GM21619 (cell line): ENCODE data around the gene IL36B.

Experiments used
- ATAC-seq: cut with Tn5 transposase; IDR thresholded peaks from one replicate; pipeline ENCODE4 v1.9.1; 2021; ENCODE audit not compliant: unreplicated experiment

Gene IL36B

DNA sequence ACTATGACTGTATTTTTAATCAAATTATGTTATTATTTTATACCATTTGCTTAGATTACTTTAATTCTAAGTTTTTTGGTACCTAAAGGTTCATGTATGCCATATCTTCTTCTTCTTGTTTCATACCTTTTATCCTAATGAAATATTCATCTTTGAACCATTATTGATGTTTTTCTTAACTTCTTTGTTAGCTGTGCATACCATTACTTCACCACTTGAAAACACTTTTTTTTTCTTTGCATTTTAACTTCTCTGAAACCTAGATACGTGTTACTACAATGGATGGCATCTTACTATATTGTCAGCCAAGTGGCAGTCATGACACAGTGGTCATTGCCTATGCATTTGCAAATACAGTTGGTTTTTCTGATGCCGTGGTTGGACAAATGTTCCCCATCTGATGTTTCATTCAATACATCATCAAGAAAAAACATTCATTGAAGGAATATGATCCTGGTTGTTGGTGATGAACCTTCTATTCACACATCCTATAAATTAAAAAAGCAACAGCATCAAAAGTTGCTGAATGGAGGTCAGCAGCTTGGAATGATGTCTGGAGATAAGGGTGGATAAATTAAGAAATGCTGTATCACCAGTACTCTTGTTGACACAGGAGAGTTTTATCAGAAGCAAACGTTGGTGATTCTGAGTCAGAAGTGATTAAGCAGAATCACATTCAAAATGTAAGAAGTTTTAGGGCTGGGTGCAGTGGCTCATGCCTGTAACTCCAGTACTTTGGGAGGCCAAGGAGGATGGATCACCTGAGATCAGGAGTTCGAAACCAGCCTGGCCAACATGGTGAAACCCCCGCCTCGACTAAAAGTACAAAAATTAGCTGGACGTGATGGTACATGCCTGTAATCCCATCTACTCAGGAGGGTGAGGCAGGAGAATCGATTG is 40.0 kb downstream of the IL36B start:
- ATAC-seq, result no peak

DNA sequence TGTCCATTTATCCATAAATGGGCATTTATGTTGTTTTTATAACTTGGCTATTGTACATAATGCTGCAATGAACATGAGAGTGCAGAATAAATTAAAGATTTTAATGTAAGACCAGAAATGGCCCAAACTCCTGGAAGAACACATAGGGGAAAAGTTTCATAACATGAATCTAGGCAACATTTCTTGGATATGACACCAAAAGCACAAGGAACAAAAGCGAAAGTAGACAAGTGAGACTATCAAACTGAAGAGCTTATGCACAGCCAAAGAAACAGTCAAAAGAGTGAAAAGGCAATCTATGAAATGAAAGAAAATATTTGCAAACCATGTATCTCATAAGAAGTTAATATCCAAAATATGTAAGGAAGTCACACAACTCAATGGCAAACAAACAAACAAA is 41.6 kb downstream of the IL36B start:
- ATAC-seq, result no peak

DNA sequence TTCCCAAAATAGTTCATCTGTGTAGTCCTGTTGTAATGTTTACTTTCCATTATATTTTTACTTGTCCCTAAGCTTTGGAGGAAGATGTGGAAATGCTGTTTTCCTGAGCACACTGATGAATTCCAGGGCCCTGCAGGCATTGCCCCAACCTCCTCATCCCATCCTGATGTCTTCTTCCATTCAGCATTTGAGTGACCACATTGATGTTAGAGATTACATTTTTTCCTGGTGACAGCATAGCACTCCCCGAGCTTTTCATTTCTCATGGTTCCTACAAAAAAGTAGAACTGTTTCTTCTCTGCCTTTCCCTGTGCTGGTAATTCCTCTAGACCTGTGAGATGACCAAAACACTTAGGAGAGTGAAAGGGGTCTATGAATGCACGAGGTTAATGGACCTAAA is 42.6 kb downstream of the IL36B start:
- no peak for ATAC-seq

DNA sequence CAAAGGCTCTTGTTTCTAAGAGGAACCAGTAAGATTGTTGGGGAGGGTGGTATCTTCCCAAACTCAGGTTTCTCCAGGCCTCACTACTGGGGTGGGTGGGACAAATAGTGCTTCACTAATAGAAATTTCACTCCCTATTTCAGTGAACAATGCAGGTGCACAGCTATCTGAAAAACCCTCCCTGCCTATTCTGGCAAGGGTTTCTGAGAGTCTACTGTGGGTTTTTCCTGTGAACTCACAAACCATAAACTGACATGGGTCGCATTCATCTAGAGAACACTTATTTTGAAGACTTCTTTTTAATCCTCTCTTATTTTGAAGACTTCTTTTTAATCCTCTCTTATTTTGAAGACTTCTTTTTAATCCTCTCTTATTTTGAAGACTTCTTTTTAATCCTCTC is 43.0 kb downstream of the IL36B start:
- ATAC-seq, result no peak

DNA sequence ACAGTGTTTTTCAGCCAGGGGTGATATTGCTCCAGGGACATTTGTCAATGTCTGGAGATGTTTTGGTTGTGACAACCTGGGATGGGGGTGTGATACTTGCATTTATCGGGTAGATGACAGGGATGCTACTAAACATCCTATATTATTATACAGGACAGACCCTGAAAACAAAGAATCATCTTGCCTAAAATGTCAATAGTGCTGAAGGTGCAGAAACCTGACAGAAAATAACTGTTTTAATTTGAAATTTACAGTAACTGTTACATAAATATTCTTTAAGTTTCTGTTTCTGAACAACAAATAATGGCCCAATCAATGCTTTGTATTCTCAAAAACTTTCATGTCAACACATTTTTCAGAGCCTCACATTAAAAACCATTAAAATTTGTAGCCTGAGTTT is 45.4 kb downstream of the IL36B start:
- no peak for ATAC-seq

DNA sequence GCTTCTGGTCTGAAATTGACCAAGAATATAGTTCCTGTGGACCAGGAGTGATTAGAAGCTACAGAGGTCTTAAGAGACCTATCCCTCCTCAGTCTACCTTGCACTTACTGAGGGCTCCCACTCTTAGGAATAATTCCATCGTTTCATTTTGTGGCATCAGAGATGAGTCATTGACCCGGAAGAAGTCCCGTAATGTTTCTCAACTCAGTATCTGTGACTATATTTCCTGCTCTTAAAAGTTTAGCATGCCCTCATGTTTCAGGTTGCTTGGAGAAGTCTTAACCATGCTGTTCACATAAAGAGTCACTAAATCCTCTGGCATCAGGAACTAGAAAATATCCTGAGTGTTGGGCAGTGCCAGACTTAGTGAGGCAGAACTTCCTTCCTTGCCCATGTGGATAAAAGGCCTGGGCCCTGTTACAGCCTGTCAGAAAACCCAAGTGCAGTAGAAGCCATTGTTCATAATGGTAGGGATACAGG is 47.6 kb downstream of the IL36B start, which contains the start of gene IL36A:
Gene IL36A (plus strand): TSS at position 430 of the 480 bp plus-strand sequence. CDS start 413 bp downstream, outside the sequence.
- ATAC-seq, result no peak

DNA sequence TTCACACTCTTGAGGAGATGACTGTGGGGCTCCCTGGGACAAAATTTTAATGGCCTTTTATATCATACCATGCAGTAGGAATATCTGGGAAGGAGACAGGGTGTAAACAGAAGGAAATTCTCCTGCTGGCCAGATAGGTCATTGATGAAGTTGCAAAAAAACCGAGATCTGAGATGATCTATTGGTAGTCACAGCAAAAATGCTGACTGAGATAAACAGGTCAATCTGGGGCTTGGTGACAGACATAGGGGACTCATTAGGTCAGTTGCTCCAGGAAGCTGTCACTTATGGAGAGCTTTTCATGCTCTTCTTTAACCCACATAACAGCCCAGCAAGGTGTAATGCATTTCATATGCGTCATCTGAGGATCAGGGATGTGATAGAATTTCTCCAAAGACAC is 50.0 kb downstream of the IL36B start:
- ATAC-seq, result no peak

DNA sequence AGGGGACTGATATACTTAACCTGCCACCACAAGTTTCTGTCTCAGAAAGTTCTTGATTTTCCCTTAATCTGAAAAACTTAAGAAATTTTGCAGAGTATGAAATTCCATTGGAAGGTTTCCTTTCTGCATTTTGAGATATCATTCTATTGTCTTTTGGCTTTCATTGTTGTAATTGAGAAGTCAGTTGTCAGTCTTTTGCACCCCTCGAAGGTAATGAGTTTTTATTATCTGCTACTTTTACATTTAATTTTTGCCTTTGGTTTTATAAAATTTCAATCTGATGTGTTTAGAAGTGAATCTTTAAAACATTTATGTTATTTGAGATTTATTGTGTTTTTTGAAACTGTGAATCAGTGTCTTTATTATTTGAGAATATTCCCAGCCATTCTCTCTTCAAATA is 52.2 kb downstream of the IL36B start:
- ATAC-seq, result no peak

DNA sequence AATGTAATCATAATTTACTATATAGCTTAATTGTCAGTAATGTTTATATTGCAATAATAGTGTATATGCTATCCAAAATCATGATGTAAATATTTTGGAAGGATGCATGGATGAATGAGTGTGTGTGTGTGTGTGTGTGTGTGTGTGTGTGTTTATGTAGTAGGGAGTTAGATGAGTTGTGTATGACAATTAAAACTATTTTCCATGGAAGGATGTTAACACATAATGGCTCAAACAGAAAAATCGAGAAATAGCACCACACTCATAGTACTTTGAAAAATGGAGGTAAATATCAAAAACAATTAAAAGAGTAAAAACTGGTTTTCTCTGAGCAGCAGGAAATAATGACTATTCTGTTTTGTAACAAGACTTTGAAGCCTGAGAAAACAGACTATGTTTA is 55.5 kb downstream of the IL36B start:
- no peak for ATAC-seq

DNA sequence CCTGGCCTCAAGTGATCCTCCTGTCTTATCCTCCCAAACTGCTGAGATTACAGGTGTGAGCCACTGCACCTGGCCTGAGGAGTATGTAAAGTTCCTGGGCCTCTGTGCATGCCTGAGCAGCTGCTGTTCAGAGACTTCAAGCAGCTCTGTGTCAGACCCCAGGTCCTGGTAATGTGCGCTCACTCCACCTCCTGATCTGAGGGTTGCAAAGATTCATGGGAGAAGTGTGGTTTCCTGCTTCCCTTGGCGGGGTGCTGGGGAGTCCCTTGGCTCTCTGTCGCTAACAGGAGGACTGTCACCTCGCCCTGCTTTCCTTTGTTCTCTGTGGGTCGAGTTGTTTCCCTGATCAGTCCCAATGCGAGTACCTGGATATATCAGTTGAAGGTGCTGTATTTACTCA is 56.0 kb downstream of the IL36B start:
- no peak for ATAC-seq

DNA sequence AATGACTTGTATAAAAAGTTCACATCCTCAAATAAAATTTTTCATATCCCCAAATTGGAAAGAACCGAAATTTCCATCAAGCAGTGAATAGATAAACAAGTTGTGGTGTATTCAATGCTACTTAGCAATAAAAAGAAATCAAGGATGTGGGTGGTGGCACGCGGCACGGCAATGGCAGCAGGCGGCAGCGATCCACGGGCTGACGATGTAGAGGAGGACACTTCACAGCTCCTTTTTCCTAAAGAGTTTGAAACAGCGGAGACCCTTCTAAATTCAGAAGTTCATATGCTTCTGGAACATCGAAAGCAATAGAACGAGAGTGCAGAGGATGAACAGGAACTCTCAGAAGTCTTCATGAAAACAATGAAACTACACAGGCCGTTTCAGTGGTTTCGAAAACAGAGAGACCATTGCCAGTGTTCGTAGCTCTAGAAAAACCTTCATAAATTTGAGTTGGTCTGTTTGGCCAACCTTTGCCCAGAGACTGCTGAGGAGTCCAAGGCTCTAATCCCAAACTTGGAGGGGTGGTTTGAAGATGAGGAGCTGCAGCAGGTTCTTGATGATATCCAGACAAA is 57.2 kb downstream of the IL36B start:
- no peak for ATAC-seq

DNA sequence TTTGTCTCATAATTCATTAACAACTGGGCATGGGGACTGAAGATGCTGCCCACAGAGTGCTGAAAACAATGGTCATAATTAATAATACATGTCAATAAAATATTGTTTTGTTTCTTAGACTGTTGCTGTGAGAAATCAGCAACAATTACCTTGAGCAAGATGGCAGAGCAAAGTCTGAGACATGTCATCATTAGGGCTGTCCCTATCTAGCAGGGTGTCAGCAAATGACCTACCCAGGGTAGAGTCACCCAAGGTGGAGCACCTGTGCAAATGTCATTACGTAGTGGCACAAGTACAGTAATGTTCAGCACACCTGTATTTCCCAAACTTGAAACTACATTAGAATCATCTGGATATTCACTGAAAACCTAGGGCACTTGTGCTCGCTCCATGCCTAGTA is 58.0 kb downstream of the IL36B start:
- ATAC-seq, result no peak

DNA sequence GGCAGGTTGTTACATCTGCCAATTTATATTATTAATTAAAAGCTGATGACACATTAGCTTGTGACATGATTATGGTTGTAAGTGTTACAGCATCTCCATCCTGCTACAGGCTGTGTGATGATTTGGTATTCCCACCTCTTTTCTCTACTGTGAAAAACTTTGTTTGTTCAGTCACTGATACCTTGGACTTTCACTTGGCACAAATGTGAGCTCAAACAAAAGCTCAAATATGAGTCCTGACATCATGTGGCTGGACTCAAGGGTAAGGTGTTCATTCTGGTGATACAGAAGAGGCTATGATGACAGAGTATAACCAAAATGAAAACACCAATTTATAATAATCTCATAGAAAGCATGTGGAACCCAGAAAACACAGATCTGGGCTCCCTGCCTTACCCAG is 58.8 kb downstream of the IL36B start:
- ATAC-seq, result no peak

DNA sequence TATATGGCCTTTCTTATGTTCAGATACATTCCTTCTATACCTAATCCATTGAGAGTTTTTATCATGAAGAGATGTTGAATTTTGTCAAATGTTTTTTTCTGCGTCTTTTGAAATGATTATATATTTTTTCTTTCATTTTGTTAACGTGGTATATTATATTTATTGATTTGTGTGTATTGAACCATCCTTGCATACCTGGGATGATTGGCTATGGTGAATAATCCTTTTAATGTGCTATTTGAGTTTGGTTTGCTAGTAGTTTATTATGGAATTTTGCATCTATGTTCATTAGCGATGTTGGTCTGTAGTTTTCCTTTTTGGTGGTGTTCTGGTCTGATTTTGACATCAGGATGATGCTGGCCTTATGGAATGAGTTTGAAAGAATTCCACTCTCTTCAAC is 63.1 kb downstream of the IL36B start:
- no peak for ATAC-seq

DNA sequence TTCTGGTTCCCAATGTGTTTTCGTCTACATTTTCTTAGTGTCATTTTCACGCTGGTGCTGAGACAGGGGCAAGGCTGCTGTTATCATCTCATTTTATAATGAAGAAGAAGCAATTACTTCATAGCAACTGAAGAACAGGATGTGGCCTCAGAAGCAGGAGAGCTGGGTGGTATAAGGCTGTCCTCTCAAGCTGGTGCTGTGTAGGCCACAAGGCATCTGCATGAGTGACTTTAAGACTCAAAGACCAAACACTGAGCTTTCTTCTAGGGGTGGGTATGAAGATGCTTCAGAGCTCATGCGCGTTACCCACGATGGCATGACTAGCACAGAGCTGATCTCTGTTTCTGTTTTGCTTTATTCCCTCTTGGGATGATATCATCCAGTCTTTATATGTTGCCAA is 67.6 kb downstream of the IL36B start:
- no peak for ATAC-seq

DNA sequence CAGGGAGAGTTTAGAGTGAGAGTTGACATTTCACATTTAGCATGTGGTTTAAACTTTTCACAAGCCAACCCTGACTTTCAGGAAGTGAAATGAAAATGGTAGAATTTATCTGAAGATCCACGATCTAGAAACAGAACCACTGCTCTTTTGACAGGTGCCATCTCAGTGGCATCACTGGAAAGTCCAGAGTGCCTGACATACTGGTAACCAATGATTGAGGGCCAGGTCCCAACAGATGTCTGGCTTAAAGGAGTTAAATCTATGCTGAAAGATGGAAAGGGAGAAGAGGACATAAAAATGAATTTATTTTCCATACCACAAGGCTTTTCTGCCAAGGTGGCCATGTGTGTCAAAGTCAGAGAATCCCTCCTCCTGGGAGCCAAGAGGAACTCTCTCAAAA is 72.1 kb downstream of the IL36B start:
- no peak for ATAC-seq

DNA sequence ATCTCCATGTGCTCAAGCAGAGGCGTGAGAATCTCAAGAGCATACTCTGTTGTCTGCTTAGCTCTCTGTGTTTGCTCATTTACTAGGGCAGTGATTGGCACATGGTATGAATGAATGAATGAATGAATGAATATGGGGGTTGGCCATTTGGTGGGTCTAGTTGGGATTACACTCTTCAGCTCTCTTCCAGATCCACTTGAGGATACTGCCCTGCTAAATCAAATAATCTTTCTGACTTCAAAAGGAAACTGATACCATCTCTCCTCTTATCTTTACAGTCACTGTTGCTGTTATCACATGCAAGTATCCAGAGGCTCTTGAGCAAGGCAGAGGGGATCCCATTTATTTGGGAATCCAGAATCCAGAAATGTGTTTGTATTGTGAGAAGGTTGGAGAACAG is 72.9 kb downstream of the IL36B start:
- ATAC-seq, result no peak

DNA sequence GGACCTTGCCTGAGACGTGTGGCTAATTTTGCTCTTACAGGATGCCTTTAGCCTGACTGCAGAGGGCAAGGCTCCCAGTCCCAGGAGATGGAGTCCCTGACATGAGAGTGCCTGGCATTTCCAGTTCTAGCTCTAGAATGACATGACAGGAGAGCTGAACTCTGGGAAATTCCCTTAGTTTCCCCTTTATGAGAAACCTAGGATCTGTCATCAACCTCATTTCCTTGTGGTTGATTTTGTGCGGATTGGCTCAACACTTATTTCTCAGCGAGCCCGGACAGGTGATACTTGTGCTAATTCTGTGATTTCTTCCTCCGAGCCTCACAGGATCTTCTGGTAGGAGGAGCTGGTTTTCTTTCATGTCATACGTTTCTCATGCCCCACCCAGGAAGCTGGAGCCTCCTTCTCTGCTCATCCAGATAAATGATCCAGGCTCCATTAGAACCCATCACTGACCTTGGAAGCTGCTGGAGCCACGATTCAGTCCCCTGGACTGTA is 75.1 kb downstream of the IL36B start, which contains the start of gene IL36G:
Gene IL36G (plus strand): TSS at position 448 of the 498 bp plus-strand sequence. CDS start 633 bp downstream, outside the sequence.
- no peak for ATAC-seq
